HEK293T (cell line): Measurements from ENCODE around the gene UBE2L6.

Experiments
- BHLHE40 ChIP-seq: fragments of 450-650 bp; IDR thresholded peaks from 2 replicates; pipeline ENCODE4 v1.6.1; 2016; ENCODE audit warnings: mild to moderate bottlenecking, moderate library complexity, borderline replicate concordance
- FOXM1 ChIP-seq: fragments of 450-650 bp; IDR thresholded peaks from 2 replicates; pipeline ENCODE4 v1.6.1; 2017; ENCODE audit warnings: mild to moderate bottlenecking, borderline replicate concordance
- SP1 ChIP-seq: fragments of 450-650 bp; IDR thresholded peaks from 2 replicates; pipeline ENCODE4 v1.6.1; 2017
- SUZ12 ChIP-seq: fragments of 450-650 bp; IDR thresholded peaks from 2 replicates; pipeline ENCODE4 v1.6.1; 2016; ENCODE audit warnings: mild to moderate bottlenecking
- TARDBP ChIP-seq: fragments of 450-650 bp; IDR thresholded peaks from 2 replicates; pipeline ENCODE4 v1.6.1; 2016

GRCh38 chr11:57601297-57601696, 33.8 kb upstream of the UBE2L6 start:
- TF ChIP-seq SUZ12 (no peak), FOXM1 (no peak), BHLHE40 (no peak), SP1 (no peak), TARDBP (no peak)
